ENCODE measurements around the gene ZDHHC7. TPM values are rescaled to one million over a fixed set of nuclear protein-coding genes. Genes with fewer than 3 reads are reported as not detected.

ZDHHC7 gene
- total RNA-seq, 2 donors from 2014 or later, result 64.6 TPM

GRCh38 chr16:85051683-85052082 lies 40.3 kb upstream of the ZDHHC7 start:
- no peak for DNase-seq (ENCODE audit: low spot score)
- H3K27ac ChIP-seq, result no peak overlapping the region
- H3K4me1 ChIP-seq (replicated peaks), result peaks cover 7% of the 10 kb centered on the region
- WGBS, result 81% methylated on average over 8 of the region's 8 CpGs
- TF ChIP-seq POLR2AphosphoS5 (IDR thresholded peaks at IDR 0.05) (no peak), CTCF (IDR thresholded peaks at IDR 0.05) (no peak), POLR2A (IDR thresholded peaks at IDR 0.05) (no peak)
- no peaks in the 10 kb centered on the region for H3K9me3 ChIP-seq
- intact Hi-C loops (cut with DNase I), result no loop called here
- H3K36me3 ChIP-seq, result no peaks in the 10 kb centered on the region
- H3K27me3 ChIP-seq (replicated peaks; ENCODE audit: insufficient read depth), result no peaks in the 10 kb centered on the region
- H3K4me3 ChIP-seq, result no peak overlapping the region

- no peaks in the 10 kb centered on the region for H3K27me3 ChIP-seq (replicated peaks; ENCODE audit: insufficient read depth)
- DNase-seq (ENCODE audit: low spot score), result no peak
- TF ChIP-seq POLR2AphosphoS5 (IDR thresholded peaks at IDR 0.05) (no peak), POLR2A (IDR thresholded peaks at IDR 0.05) (no peak), CTCF (IDR thresholded peaks at IDR 0.05) (no peak)
- H3K36me3 ChIP-seq, result no peaks in the 10 kb centered on the region
- WGBS, result 65% methylated on average over 8 of the region's 8 CpGs
- no peaks in the 10 kb centered on the region for H3K9me3 ChIP-seq
- H3K4me3 ChIP-seq, result no peak overlapping the region
- no peak overlapping the region for H3K27ac ChIP-seq
- intact Hi-C loops (cut with DNase I), result no loop called here
- H3K4me1 ChIP-seq (replicated peaks), result peaks cover 7% of the 10 kb centered on the region
These were observed 39.8 kb upstream of the ZDHHC7 start for GRCh38 chr16:85051067-85051581.

GRCh38 chr16:85049706-85050305 lies 38.5 kb upstream of the ZDHHC7 start:
- no peaks in the 10 kb centered on the region for H3K9me3 ChIP-seq
- intact Hi-C loops (cut with DNase I), result no loop called here
- H3K4me1 ChIP-seq (replicated peaks), result peaks cover 7% of the 10 kb centered on the region
- no peak for TF ChIP-seq CTCF (IDR thresholded peaks at IDR 0.05)
- DNase-seq (ENCODE audit: low spot score), result no peak
- H3K4me3 ChIP-seq, result no peak overlapping the region
- 79% methylated on average over 15 of the region's 15 CpGs for WGBS
- no peaks in the 10 kb centered on the region for H3K36me3 ChIP-seq
- no peak overlapping the region for H3K27ac ChIP-seq
- H3K27me3 ChIP-seq (replicated peaks; ENCODE audit: insufficient read depth), result no peaks in the 10 kb centered on the region

- WGBS, result 89% methylated on average over 17 of the region's 17 CpGs
- TF ChIP-seq POLR2A (IDR thresholded peaks at IDR 0.05), result no peak
- TF ChIP-seq CTCF (IDR thresholded peaks at IDR 0.05), result no peak
- TF ChIP-seq POLR2AphosphoS5 (IDR thresholded peaks at IDR 0.05), result no peak
These were observed 37.7 kb upstream of the ZDHHC7 start for GRCh38 chr16:85048921-85049562.

More at GRCh38 chr16:85048921-85049562, 37.7 kb upstream of the ZDHHC7 start:
- H3K4me3 ChIP-seq, result no peak overlapping the region
- H3K27ac ChIP-seq, result no peak overlapping the region
- intact Hi-C loops (cut with DNase I), result no loop called here
- H3K9me3 ChIP-seq, result no peaks in the 10 kb centered on the region
- H3K36me3 ChIP-seq, result no peaks in the 10 kb centered on the region
- peaks cover 7% of the 10 kb centered on the region for H3K4me1 ChIP-seq (replicated peaks)
- no peaks in the 10 kb centered on the region for H3K27me3 ChIP-seq (replicated peaks; ENCODE audit: insufficient read depth)
- no peak for DNase-seq (ENCODE audit: low spot score)
